Measurements from ENCODE around the gene LOXL1.
"Not testable (repeated sequence)": the region's sequence is repeated elsewhere in the genome, so short reads cannot be mapped to it uniquely, and the experiment has no call there.

Gene LOXL1

GRCh38 chr15:73922186-73923151 lies 3.8 kb upstream of the LOXL1 start:
- DNase-seq, result no peak

GRCh38 chr15:73923156-73923487 lies 3.1 kb upstream of the LOXL1 start:
- no peak for DNase-seq

GRCh38 chr15:73923488-73924164 lies 2.6 kb upstream of the LOXL1 start:
- DNase-seq, result no peak

- no peak for DNase-seq
These were observed 1.9 kb upstream of the LOXL1 start for GRCh38 chr15:73924171-73924921.

- DNase-seq, result no peak
These were observed 429 bp upstream of the LOXL1 start for GRCh38 chr15:73925848-73926218.

GRCh38 chr15:73927003-73927475 lies 777 bp downstream of the LOXL1 start:
- DNase-seq, result peak; percentile 15

- peak; percentile 68 for DNase-seq
These were observed 1.4 kb downstream of the LOXL1 start for GRCh38 chr15:73927476-73928240.

- no peak for DNase-seq
These were observed 1.9 kb downstream of the LOXL1 start for GRCh38 chr15:73928241-73928579.

GRCh38 chr15:73928971-73929627 lies 2.8 kb downstream of the LOXL1 start:
- DNase-seq, result no peak

GRCh38 chr15:73930371-73930770 lies 4.1 kb downstream of the LOXL1 start:
- DNase-seq, result no peak

- DNase-seq, result no peak
These were observed 4.6 kb downstream of the LOXL1 start for GRCh38 chr15:73930790-73931281.

- DNase-seq, result no peak
These were observed 5.2 kb downstream of the LOXL1 start for GRCh38 chr15:73931441-73931840.

GRCh38 chr15:73932381-73933191 lies 6.3 kb downstream of the LOXL1 start:
- DNase-seq, result no peak

- DNase-seq, result no peak
These were observed 8.0 kb downstream of the LOXL1 start for GRCh38 chr15:73934281-73934680.

- DNase-seq, result no peak
These were observed 9.3 kb downstream of the LOXL1 start for GRCh38 chr15:73935547-73935946.

- DNase-seq, result no peak
These were observed 9.9 kb downstream of the LOXL1 start for GRCh38 chr15:73936181-73936580.

GRCh38 chr15:73936588-73937290 lies 10.5 kb downstream of the LOXL1 start:
- DNase-seq, result no peak

- DNase-seq, result no peak
These were observed 11.0 kb downstream of the LOXL1 start for GRCh38 chr15:73937296-73937695.

- no peak for DNase-seq
These were observed 11.5 kb downstream of the LOXL1 start for GRCh38 chr15:73937726-73938125.

- not testable (repeated sequence) for DNase-seq
These were observed 12.3 kb downstream of the LOXL1 start for GRCh38 chr15:73938516-73938915.
